Stomach (tissue), 4 donors: Measurements from ENCODE around the gene LRP1B.

Experiments used
- CTCF ChIP-seq, 7 experiments: fragments of 450-650 bp in 4 of 7; fragments of 200-600 bp in 3 of 7; sonication (generic) in 3 of 7; IDR thresholded peaks; one replicate each; pipeline ENCODE4 v1.5.1; 2016 to 2019; ENCODE audit warnings: antibody characterized with exemption in 7 of 7, control low read depth in 2 of 7, mild to moderate bottlenecking in 1 of 7
- EP300 ChIP-seq: sonication (generic); formaldehyde crosslinking; IDR thresholded peaks from one replicate; pipeline ENCODE4 v1.6.1; 2017; ENCODE audit warnings: antibody characterized with exemption

GRCh38 chr2:140455315-140455714 is 1675.5 kb downstream of the LRP1B start:
- TF ChIP-seq CTCF (IDR thresholded peaks at IDR 0.05) (no peak), EP300 (no peak)
